ENCODE results near the gene MOSMO.

Gene MOSMO

GRCh38 chr16:22117609-22118008 lies 109.7 kb downstream of the MOSMO start:
- ATAC-seq (ENCODE audit: insufficient read depth, low read depth): no peak
- no peak for DNase-seq
- Histone ChIP-seq H3K36me3 (ENCODE audit: insufficient read depth, low read length) (no peaks in the 10 kb centered on the region), H4K20me1 (ENCODE audit: insufficient read depth, low read length) (no peaks in the 10 kb centered on the region), H3K9me3 (ENCODE audit: insufficient read depth, low read length, severe bottlenecking) (no peaks in the 10 kb centered on the region), H3K9ac (ENCODE audit: low read depth, low read length) (no peak overlapping the region), H3K4me3 (ENCODE audit: low read depth in 1 of 2, low read length in 2 of 2) (no peak overlapping the region), H3K79me2 (ENCODE audit: insufficient read depth, low read length) (no peaks in the 10 kb centered on the region), H3K4me2 (ENCODE audit: insufficient read depth, low read length) (no peak overlapping the region), H3K4me1 (ENCODE audit: insufficient read depth, low read length) (no peaks in the 10 kb centered on the region), H2AFZ (ENCODE audit: low read depth, low read length) (no peak overlapping the region), H3K27me3 (ENCODE audit: insufficient read depth, low read length, poor library complexity) (no peaks in the 10 kb centered on the region), H3K27ac (ENCODE audit: low read length) (no peak overlapping the region)
- TF ChIP-seq EZH2 (IDR thresholded peaks at IDR 0.05; ENCODE audit: borderline replicate concordance, low read depth, low read length, severe bottlenecking) (no peak), CTCF (IDR thresholded peaks at IDR 0.05; ENCODE audit: borderline replicate concordance, extremely low read depth, low read length, poor library complexity, severe bottlenecking) (no peak)

- Histone ChIP-seq H2AFZ (ENCODE audit: low read depth, low read length) (no peak overlapping the region), H3K27ac (ENCODE audit: low read length) (no peak overlapping the region), H3K36me3 (ENCODE audit: insufficient read depth, low read length) (no peaks in the 10 kb centered on the region), H4K20me1 (ENCODE audit: insufficient read depth, low read length) (0 out of 2 replicates have a peak, but pooled peaks cover 3% of the 10 kb centered on the region), H3K4me2 (ENCODE audit: insufficient read depth, low read length) (no peak overlapping the region), H3K4me1 (ENCODE audit: insufficient read depth, low read length) (no peaks in the 10 kb centered on the region), H3K9ac (ENCODE audit: low read depth, low read length) (no peak overlapping the region), H3K9me3 (ENCODE audit: insufficient read depth, low read length, severe bottlenecking) (no peaks in the 10 kb centered on the region), H3K79me2 (ENCODE audit: insufficient read depth, low read length) (no peaks in the 10 kb centered on the region), H3K27me3 (ENCODE audit: insufficient read depth, low read length, poor library complexity) (no peaks in the 10 kb centered on the region), H3K4me3 (ENCODE audit: low read depth in 1 of 2, low read length in 2 of 2) (no peak overlapping the region)
- no peak for ATAC-seq (ENCODE audit: insufficient read depth, low read depth)
- TF ChIP-seq EZH2 (IDR thresholded peaks at IDR 0.05; ENCODE audit: borderline replicate concordance, low read depth, low read length, severe bottlenecking): no peak
- TF ChIP-seq CTCF (IDR thresholded peaks at IDR 0.05; ENCODE audit: borderline replicate concordance, extremely low read depth, low read length, poor library complexity, severe bottlenecking): no peak
- DNase-seq: no peak
These were observed 112.5 kb downstream of the MOSMO start for GRCh38 chr16:22120440-22120839.

- no peaks in the 10 kb centered on the region for H3K4me1 ChIP-seq (ENCODE audit: insufficient read depth, low read length)
- no peaks in the 10 kb centered on the region for H3K36me3 ChIP-seq (ENCODE audit: insufficient read depth, low read length)
- no peaks in the 10 kb centered on the region for H3K27me3 ChIP-seq (ENCODE audit: insufficient read depth, low read length, poor library complexity)
- no peak overlapping the region for H3K9ac ChIP-seq (ENCODE audit: low read depth, low read length)
- DNase-seq: no peak
- no peak overlapping the region for H3K27ac ChIP-seq (ENCODE audit: low read length)
- no peak overlapping the region for H3K4me3 ChIP-seq (ENCODE audit: low read depth in 1 of 2, low read length in 2 of 2)
- no peaks in the 10 kb centered on the region for H3K79me2 ChIP-seq (ENCODE audit: insufficient read depth, low read length)
- H3K9me3 ChIP-seq (ENCODE audit: insufficient read depth, low read length, severe bottlenecking): no peaks in the 10 kb centered on the region
- no peak for ATAC-seq (ENCODE audit: insufficient read depth, low read depth)
- TF ChIP-seq CTCF (IDR thresholded peaks at IDR 0.05; ENCODE audit: borderline replicate concordance, extremely low read depth, low read length, poor library complexity, severe bottlenecking): no peak
- no peak for TF ChIP-seq EZH2 (IDR thresholded peaks at IDR 0.05; ENCODE audit: borderline replicate concordance, low read depth, low read length, severe bottlenecking)
- H4K20me1 ChIP-seq (ENCODE audit: insufficient read depth, low read length): 0 out of 2 replicates have a peak, but pooled peaks cover 3% of the 10 kb centered on the region
- H3K4me2 ChIP-seq (ENCODE audit: insufficient read depth, low read length): no peak overlapping the region
- no peak overlapping the region for H2AFZ ChIP-seq (ENCODE audit: low read depth, low read length)
These were observed 114.3 kb downstream of the MOSMO start for GRCh38 chr16:22122239-22122638.

- H3K9me3 ChIP-seq (ENCODE audit: insufficient read depth, low read length, severe bottlenecking): no peaks in the 10 kb centered on the region
- no peaks in the 10 kb centered on the region for H3K36me3 ChIP-seq (ENCODE audit: insufficient read depth, low read length)
- ATAC-seq (ENCODE audit: insufficient read depth, low read depth): no peak
- H3K4me1 ChIP-seq (ENCODE audit: insufficient read depth, low read length): no peaks in the 10 kb centered on the region
- no peak overlapping the region for H3K4me3 ChIP-seq (ENCODE audit: low read depth in 1 of 2, low read length in 2 of 2)
- no peaks in the 10 kb centered on the region for H3K27me3 ChIP-seq (ENCODE audit: insufficient read depth, low read length, poor library complexity)
- H4K20me1 ChIP-seq (ENCODE audit: insufficient read depth, low read length): 0 out of 2 replicates have a peak, but pooled peaks cover 3% of the 10 kb centered on the region
- no peak overlapping the region for H3K9ac ChIP-seq (ENCODE audit: low read depth, low read length)
- H3K4me2 ChIP-seq (ENCODE audit: insufficient read depth, low read length): no peak overlapping the region
- TF ChIP-seq EZH2 (IDR thresholded peaks at IDR 0.05; ENCODE audit: borderline replicate concordance, low read depth, low read length, severe bottlenecking): no peak
- no peak for TF ChIP-seq CTCF (IDR thresholded peaks at IDR 0.05; ENCODE audit: borderline replicate concordance, extremely low read depth, low read length, poor library complexity, severe bottlenecking)
- H3K79me2 ChIP-seq (ENCODE audit: insufficient read depth, low read length): no peaks in the 10 kb centered on the region
- H3K27ac ChIP-seq (ENCODE audit: low read length): no peak overlapping the region
- no peak for DNase-seq
- no peak overlapping the region for H2AFZ ChIP-seq (ENCODE audit: low read depth, low read length)
These were observed 115.2 kb downstream of the MOSMO start for GRCh38 chr16:22123146-22123545.

Measured in DND-41 (cell line).